ENCODE data around the gene TRPM4.
"Not testable (repeated sequence)": the region's sequence is repeated elsewhere in the genome, so short reads cannot be mapped to it uniquely, and the experiment has no call there.

Gene TRPM4

DNA sequence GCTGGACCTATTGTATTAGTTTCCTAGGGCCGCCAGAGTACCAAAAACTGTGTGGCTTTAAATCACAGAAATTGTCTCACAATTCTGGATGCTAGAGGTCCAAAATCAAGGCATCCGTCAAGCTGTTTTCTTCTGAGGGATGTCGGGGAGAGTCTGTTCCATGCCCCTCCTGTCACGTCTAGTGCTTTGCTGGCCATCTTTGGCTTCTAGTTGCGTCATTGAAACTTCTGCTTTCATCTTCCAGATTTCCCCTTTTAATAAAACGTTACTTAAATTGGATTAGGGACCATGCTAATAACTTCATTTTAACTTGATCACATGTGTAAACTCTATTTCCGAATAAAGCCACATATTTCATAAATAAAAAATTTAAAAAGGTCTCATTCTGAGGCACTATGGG, 47.5 kb downstream of the TRPM4 start:
- ChIA-PET POLR2A (no interaction called here), CTCF (no interaction called here)
- DNase-seq (ENCODE audit: extremely low spot score), result no peak
- no peak for TF ChIP-seq L3MBTL2 (conservative IDR thresholded peaks at IDR 0.05)
- no peak for TF ChIP-seq TARDBP (IDR thresholded peaks at IDR 0.05)
- no peak for TF ChIP-seq BHLHE40 (IDR thresholded peaks at IDR 0.05; ENCODE audit: borderline replicate concordance)
- TF ChIP-seq LEF1 (IDR thresholded peaks at IDR 0.05; ENCODE audit: borderline replicate concordance), result no peak
- TF ChIP-seq SUZ12 (IDR thresholded peaks at IDR 0.05), result no peak
- TF ChIP-seq ELF4 (IDR thresholded peaks at IDR 0.05), result no peak
- no peak for TF ChIP-seq FOXM1 (IDR thresholded peaks at IDR 0.05; ENCODE audit: borderline replicate concordance)
- no peak for TF ChIP-seq HDGF (IDR thresholded peaks at IDR 0.05; ENCODE audit: borderline replicate concordance)
- TF ChIP-seq NFRKB (IDR thresholded peaks at IDR 0.05), result no peak
- TF ChIP-seq, protein P1, sequence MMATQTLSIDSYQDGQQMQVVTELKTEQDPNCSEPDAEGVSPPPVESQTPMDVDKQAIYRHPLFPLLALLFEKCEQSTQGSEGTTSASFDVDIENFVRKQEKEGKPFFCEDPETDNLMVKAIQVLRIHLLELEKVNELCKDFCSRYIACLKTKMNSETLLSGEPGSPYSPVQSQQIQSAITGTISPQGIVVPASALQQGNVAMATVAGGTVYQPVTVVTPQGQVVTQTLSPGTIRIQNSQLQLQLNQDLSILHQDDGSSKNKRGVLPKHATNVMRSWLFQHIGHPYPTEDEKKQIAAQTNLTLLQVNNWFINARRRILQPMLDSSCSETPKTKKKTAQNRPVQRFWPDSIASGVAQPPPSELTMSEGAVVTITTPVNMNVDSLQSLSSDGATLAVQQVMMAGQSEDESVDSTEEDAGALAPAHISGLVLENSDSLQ (IDR thresholded peaks at IDR 0.05), result no peak
- no peak for TF ChIP-seq SP1 (IDR thresholded peaks at IDR 0.05)
- TF ChIP-seq FOXK2 (IDR thresholded peaks at IDR 0.05), result no peak
- TF ChIP-seq CTBP1 (IDR thresholded peaks at IDR 0.05; ENCODE audit: borderline replicate concordance), result no peak

DNA sequence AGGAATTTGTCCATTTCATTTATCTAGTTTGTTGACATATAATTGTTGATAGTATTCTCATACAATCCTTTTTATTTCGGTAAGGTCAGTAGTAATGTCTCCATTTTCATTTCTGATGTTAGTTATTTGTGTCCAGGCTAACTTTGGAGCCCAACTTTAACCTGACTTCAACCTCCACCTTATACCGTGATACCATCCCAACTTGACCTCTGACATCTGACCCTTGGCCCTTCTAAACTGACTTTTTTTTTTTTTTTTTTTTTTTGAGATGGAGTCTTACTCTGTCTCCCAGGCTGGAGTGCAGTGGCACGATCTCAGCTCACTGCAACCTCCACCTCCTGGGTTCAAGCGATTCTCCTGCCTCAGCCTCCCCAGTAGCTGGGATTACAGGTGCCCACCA, 51.9 kb downstream of the TRPM4 start:
- DNase-seq (ENCODE audit: extremely low spot score); POLR2A ChIA-PET: not testable (repeated sequence)
- peak; percentile 36; the same call in 1 of the 2 replicates for TF ChIP-seq ZNF384 (IDR thresholded peaks at IDR 0.05)
- CTCF ChIA-PET, result interaction anchor here (1.6 kb wide), 1 partner anchor 136 kb away, joined by 6 read pairs; no protein-coding TSS in a partner anchor

DNA sequence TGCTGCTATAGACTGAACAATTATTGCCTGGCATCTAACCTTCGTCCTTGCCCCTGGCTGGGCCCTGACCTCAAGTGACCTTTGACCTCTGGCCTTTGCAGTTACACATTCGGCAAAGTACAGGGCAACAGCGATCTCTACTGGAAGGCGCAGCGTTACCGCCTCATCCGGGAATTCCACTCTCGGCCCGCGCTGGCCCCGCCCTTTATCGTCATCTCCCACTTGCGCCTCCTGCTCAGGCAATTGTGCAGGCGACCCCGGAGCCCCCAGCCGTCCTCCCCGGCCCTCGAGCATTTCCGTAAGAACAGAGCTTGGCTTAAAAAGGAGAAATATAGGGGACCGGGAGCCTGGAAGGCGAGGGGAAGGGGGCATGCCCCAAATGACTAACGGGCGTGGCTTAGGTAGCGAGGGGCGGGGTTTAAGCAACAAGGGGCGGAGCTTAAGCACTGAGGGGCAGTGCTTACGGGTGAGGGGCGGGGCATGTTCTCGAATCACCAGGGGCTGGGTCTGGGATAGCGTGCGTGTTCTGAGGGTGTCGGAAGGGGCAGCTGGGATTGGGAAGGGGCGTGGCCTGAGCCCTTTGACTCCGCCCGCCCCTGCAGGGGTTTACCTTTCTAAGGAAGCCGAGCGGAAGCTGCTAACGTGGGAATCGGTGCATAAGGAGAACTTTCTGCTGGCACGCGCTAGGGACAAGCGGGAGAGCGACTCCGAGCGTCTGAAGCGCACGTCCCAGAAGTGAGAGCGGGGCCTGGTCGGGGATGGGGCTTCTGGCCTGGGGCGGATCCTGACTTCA, 52.7 kb downstream of the TRPM4 start:
- TF ChIP-seq ELF4 (IDR thresholded peaks at IDR 0.05), result no peak
- TF ChIP-seq L3MBTL2 (conservative IDR thresholded peaks at IDR 0.05), result no peak
- no peak for TF ChIP-seq SUZ12 (IDR thresholded peaks at IDR 0.05)
- no peak for TF ChIP-seq TARDBP (IDR thresholded peaks at IDR 0.05)
- TF ChIP-seq ARNT (IDR thresholded peaks at IDR 0.05), result no peak
- DNase-seq (ENCODE audit: extremely low spot score), result peak; percentile 55
- ChIA-PET CTCF (interaction anchor here (0.9 to 1.0 kb wide), 2 partner anchors 12 to 136 kb away, joined by 3 read pairs; no protein-coding TSS in a partner anchor), POLR2A (no interaction called here)

DNA sequence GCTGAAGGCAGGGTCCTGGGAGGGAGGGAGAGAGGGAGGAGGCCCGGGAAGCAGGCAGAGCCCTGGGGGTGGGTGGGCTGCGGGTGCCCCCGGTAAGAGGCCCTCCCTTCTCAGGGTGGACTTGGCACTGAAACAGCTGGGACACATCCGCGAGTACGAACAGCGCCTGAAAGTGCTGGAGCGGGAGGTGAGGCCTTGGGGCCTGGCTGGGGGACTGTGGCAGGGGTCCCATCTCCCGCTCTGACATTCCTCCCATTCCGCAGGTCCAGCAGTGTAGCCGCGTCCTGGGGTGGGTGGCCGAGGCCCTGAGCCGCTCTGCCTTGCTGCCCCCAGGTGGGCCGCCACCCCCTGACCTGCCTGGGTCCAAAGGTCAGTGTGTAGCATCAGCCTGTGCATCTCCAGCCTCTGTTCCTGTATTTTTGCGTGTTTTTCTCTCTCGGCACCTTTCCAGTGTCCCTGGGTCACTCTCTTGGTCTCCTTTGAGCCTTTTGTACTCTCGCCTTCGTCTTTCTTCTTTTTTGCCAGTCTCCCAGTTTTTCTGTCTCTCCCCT, 53.4 kb downstream of the TRPM4 start:
- ChIA-PET POLR2A (no interaction called here), CTCF (interaction anchor here (0.9 to 1.0 kb wide), 2 partner anchors 12 to 137 kb away, joined by 3 read pairs; no protein-coding TSS in a partner anchor)
- TF ChIP-seq NFRKB (IDR thresholded peaks at IDR 0.05), result no peak
- TF ChIP-seq SUZ12 (IDR thresholded peaks at IDR 0.05), result no peak
- no peak for TF ChIP-seq ELF4 (IDR thresholded peaks at IDR 0.05)
- TF ChIP-seq SP1 (IDR thresholded peaks at IDR 0.05), result no peak
- TF ChIP-seq CTBP1 (IDR thresholded peaks at IDR 0.05; ENCODE audit: borderline replicate concordance), result no peak
- TF ChIP-seq L3MBTL2 (conservative IDR thresholded peaks at IDR 0.05), result no peak
- TF ChIP-seq ZNF384 (IDR thresholded peaks at IDR 0.05), result no peak
- TF ChIP-seq ARNT (IDR thresholded peaks at IDR 0.05), result no peak
- TF ChIP-seq FOXM1 (IDR thresholded peaks at IDR 0.05; ENCODE audit: borderline replicate concordance), result no peak
- no peak for TF ChIP-seq HDGF (IDR thresholded peaks at IDR 0.05; ENCODE audit: borderline replicate concordance)
- no peak for TF ChIP-seq LEF1 (IDR thresholded peaks at IDR 0.05; ENCODE audit: borderline replicate concordance)
- TF ChIP-seq, protein P1 (IDR thresholded peaks at IDR 0.05), result no peak
- TF ChIP-seq TARDBP (IDR thresholded peaks at IDR 0.05), result no peak
- no peak for TF ChIP-seq FOXK2 (IDR thresholded peaks at IDR 0.05)
- no peak for TF ChIP-seq FOXA1 (IDR thresholded peaks at IDR 0.05)
- no peak for DNase-seq (ENCODE audit: extremely low spot score)

DNA sequence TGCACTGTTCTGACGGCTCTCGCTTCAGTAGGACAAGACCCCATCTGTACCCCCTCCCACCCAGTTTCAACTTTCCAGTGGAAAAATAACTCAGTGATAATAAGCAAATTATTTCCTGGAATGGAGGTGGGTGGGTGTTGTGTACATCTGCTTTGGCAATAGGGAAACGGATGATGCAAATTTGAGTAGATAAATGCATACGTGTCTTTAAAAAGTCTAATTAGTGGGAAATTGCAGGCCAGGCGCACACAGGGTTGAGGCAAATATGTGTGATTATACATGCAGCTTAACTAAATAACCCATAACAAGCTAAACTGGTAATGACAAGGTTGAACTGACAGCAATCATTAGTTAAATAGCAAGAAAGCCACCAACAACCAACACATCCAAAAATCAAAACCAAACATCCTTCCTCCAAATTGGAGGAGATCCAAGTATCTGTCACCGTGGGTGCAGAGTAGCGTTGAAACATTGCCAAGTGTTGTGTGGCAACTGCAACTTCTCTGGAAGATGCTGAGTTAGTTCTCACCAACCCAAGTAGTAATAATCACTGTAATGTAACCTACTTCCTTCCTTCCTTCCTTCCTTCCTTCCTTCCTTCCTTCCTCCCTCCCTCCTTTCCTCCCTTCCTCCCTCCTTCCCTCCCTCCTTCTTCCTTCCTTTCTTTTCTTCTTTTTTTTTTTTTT, 54.6 kb downstream of the TRPM4 start:
- POLR2A ChIA-PET, result no interaction called here
- CTCF ChIA-PET, result interaction anchor here (0.7 kb wide), 2 partner anchors 13 kb away, joined by 3 read pairs; no protein-coding TSS in a partner anchor
- TF ChIP-seq SUZ12 (IDR thresholded peaks at IDR 0.05) (no peak), NFRKB (IDR thresholded peaks at IDR 0.05) (no peak), ZNF384 (IDR thresholded peaks at IDR 0.05) (no peak), LEF1 (IDR thresholded peaks at IDR 0.05; ENCODE audit: borderline replicate concordance) (no peak), FOXA1 (IDR thresholded peaks at IDR 0.05) (no peak), ELF4 (IDR thresholded peaks at IDR 0.05) (no peak), FOXM1 (IDR thresholded peaks at IDR 0.05; ENCODE audit: borderline replicate concordance) (no peak), L3MBTL2 (conservative IDR thresholded peaks at IDR 0.05) (no peak), CTBP1 (IDR thresholded peaks at IDR 0.05; ENCODE audit: borderline replicate concordance) (no peak), TARDBP (IDR thresholded peaks at IDR 0.05) (no peak), ARNT (IDR thresholded peaks at IDR 0.05) (no peak), SP1 (IDR thresholded peaks at IDR 0.05) (no peak), HDGF (IDR thresholded peaks at IDR 0.05; ENCODE audit: borderline replicate concordance) (no peak), FOXK2 (IDR thresholded peaks at IDR 0.05) (no peak), BHLHE40 (IDR thresholded peaks at IDR 0.05; ENCODE audit: borderline replicate concordance) (no peak)
- TF ChIP-seq, protein P1 (IDR thresholded peaks at IDR 0.05), result no peak
- DNase-seq (ENCODE audit: extremely low spot score), result no peak

All from HEK293T (cell line).